ENCODE measurements around the gene BFSP1.

The BFSP1 gene

GRCh38 chr20:17467120-17467655 is 64.0 kb downstream of the BFSP1 start:
- no peak for DNase-seq (ENCODE audit: low read depth in 1 of 2, low spot score in 1 of 2)

DNA sequence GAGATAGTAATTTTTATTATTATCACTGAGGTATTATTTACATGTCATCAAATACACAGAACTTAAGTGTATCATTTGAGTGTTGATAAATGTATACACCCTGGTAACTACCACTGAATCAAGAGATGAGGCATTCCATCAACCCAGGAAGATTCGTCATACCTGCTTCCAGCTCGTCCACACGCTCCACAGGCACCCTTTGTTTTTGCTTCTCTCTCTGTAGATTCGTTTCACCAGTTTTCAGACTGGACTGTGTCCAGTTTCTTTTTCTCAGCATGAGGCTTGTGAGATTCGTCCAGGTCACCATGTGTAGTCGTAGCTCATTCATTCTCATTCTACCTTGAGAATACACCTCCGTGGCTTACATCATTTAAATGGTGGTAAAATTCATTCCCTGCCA is 64.5 kb downstream of the BFSP1 start:
- no peak for DNase-seq (ENCODE audit: low read depth in 1 of 2, low spot score in 1 of 2)

- DNase-seq (ENCODE audit: low read depth in 1 of 2, low spot score in 1 of 2) = no peak
These were observed 65.9 kb downstream of the BFSP1 start for GRCh38 chr20:17465236-17465635.

DNA sequence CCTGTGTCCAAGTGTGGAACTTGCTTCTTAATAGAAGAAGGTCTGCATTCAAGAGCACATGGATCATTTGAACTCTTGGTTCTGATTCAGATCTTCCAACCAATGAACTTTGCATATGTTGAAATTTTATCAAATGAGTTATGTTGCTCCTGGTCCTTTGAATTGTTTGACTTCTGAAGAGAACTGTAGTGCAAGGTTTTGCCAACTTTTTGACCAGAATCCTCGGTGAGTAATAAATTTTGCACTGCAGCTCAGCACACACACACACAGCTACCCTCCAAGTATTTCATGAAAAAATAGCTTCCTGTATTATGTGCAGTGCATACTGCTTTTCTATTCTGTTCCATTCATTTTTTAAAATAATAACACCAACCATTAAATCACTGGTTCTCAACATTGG is 67.5 kb downstream of the BFSP1 start:
- DNase-seq (ENCODE audit: low read depth in 1 of 2, low spot score in 1 of 2) = no peak

DNA sequence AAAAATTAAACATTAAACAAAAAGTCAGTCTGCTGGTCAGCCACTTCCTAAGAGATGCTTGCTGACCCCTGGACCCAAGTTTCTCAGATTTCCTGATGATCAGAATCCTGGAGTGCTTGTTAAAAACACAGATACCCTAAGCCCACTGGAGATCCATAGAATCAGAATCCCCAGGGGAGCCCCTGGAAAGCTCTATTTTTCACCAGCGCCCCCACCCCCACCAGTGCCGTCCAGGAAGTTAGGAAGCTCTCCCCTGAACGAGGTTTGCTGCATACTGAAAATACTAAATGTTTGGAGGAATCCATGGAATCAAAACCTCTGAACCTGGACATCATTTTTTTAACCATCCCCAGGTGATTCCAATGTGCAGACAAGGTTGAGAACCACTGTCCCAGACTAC is 69.2 kb downstream of the BFSP1 start:
- no peak for DNase-seq (ENCODE audit: low read depth in 1 of 2, low spot score in 1 of 2)

GRCh38 chr20:17460119-17460518 is 71.1 kb downstream of the BFSP1 start:
- no peak for DNase-seq (ENCODE audit: low read depth in 1 of 2, low spot score in 1 of 2)

DNA sequence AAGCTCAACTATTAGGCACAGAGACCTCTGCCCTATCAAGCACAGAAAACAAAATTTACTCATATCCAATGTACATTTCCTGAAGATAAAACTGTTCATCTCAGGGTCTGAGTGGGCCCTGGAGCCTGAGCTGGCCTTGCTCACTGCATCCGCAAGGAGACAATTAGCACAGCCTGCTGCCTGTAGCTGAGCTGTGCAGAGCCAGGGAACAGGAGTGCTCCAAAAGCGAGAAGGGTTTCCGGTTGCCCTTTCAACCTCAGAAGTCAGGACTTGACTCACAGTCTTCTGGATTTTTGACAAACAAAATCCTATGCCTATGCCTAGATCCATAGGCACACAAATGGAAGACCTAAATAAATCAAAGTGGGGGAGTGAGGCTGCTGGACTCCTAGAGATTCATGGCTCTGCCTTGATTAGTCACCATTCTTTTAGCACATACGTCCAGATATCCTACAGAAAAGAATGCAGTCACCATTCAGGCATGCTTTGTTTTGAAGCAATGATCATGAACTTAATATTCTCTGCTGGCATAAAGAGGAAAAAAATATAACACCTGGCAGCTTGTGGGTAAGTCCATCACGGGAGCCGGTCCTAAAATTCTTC is 73.5 kb downstream of the BFSP1 start:
- DNase-seq (ENCODE audit: low read depth in 1 of 2, low spot score in 1 of 2) = no peak

DNA sequence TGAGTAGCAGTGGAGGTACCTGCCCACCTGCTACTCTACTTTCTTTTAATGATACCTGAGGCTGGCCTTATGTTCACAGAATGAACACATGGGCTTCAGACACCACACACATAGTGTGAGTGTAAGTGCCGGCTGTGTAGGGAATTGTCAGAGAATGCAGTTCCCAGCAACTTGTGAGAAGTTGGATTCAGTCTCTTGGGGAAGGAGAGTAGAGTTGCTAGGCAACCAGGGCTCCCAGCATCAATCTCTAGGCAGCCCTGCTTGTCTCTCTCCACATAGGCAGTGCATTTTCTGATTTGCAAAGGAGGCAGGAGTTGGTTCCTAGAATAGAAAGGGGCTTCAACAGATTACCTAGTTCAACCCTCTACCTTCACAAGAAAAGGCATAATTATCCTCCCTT is 74.1 kb downstream of the BFSP1 start:
- no peak for DNase-seq (ENCODE audit: low read depth in 1 of 2, low spot score in 1 of 2)

DNA sequence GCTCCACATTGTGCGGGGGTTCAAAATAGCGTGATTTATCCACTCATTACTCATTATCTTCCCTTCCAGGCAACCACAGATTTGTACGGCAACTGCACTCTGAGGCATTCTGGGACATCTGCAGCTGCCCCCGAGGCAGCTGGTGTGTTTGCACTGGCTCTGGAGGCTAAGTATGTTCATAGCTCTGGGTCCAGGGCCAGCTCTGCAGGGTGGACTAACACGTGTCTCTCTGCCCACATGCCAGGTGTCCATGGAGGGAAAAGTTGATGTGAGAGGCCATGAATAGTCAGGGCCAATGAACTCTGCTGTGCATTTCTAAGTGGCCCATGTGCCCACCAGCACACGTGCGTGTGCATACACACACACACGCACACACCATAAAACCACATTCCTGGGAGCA is 74.9 kb downstream of the BFSP1 start:
- DNase-seq (ENCODE audit: low read depth in 1 of 2, low spot score in 1 of 2) = no peak

GRCh38 chr20:17453592-17453991 is 77.6 kb downstream of the BFSP1 start:
- no peak for DNase-seq (ENCODE audit: low read depth in 1 of 2, low spot score in 1 of 2)

- DNase-seq (ENCODE audit: low read depth in 1 of 2, low spot score in 1 of 2) = no peak
These were observed 78.7 kb downstream of the BFSP1 start for GRCh38 chr20:17452441-17452840.

DNA sequence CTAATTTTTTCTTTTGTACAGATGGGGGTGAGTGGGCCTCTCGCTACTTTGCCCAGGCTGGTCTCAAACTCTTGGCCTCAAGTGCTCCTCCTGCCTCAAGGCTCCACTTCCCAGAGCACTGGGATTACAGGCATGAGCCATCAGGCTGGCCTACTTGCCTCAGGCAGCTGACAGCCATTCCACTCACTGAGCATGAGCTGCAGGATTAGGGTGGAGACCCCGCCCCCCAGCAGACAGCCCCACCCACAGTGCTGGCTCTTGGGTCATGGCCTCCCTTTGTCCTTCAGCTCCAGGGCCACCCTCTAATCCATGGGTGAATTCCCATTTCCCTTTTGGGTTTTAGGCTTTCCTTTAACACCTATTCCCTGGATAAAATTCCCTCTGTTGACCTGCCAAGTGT is 82.1 kb downstream of the BFSP1 start:
- DNase-seq (ENCODE audit: low read depth in 1 of 2, low spot score in 1 of 2) = no peak

GRCh38 chr20:17448071-17448470 is 83.1 kb downstream of the BFSP1 start:
- DNase-seq (ENCODE audit: low read depth in 1 of 2, low spot score in 1 of 2) = no peak

DNA sequence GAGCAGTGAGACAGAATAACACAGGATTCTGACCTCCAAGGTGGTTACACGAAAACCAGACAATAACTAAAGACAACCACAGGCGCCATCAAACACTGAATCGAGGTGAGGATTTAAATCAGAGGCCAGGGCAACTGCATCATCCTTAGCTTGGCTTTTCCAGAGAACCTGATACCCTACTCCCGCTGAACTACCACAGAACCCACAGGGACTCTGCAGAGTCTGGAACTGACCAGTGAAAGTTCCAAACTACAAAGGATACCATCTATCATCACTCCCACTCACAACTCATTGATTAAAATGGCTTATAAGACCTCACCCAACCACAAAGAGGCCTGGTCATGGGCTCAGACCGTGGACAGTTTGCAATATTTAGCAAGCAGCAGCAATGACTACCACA is 85.0 kb downstream of the BFSP1 start:
- no peak for DNase-seq (ENCODE audit: low read depth in 1 of 2, low spot score in 1 of 2)

- DNase-seq (ENCODE audit: low read depth in 1 of 2, low spot score in 1 of 2) = no peak
These were observed 85.6 kb downstream of the BFSP1 start for GRCh38 chr20:17445543-17445942.

GRCh38 chr20:17444091-17444490 is 87.1 kb downstream of the BFSP1 start:
- DNase-seq (ENCODE audit: low read depth in 1 of 2, low spot score in 1 of 2) = no peak

Measured in stimulated activated CD4-positive, alpha-beta T cell treated with anti-CD3 and anti-CD28 coated beads, Interleukin-15, amount 100 ng/mL, for 1 hour (primary cell).